ENCODE results near the gene TEX44. TPM values are rescaled to one million over a fixed set of nuclear protein-coding genes. Genes with fewer than 3 reads are reported as not detected.

TEX44 gene
- total and polyA plus RNA-seq, 9 of the 15 experiments (the other 6 are each of a cell fraction or from before 2014, with no cell fraction given), result not detected

- no peaks in the 10 kb centered on the region for H4K20me1 ChIP-seq (replicated peaks; ENCODE audit: control insufficient read depth, insufficient read depth, low read length)
- CTCF ChIA-PET (ENCODE audit: low intra/inter-chr PET ratio), result no interaction called here
- H3K4me2 ChIP-seq (ENCODE audit: insufficient read depth, low read length), result no peak overlapping the region
- H3K4me3 ChIP-seq, result no peak overlapping the region
- DNase-seq (ENCODE audit: extremely low read depth in 1 of 4, low spot score in 3 of 4) (no peak), FAIRE-seq (no peak), ATAC-seq (no peak)
- no peaks in the 10 kb centered on the region for H3K27me3 ChIP-seq (ENCODE audit: control insufficient read depth in 2 of 2, insufficient read depth in 2 of 2, low read length in 2 of 2)
- no peaks in the 10 kb centered on the region for H3K79me2 ChIP-seq (ENCODE audit: control insufficient read depth, insufficient read depth, low read length)
- H3K4me1 ChIP-seq (replicated peaks in 1 of 2; ENCODE audit: control insufficient read depth in 2 of 2, insufficient read depth in 2 of 2, low read length in 2 of 2), result peaks cover 6 to 24% of the 10 kb centered on the region in 2 experiments; a peak in 4 of 5 replicates
- H3K9me3 ChIP-seq (replicated peaks; ENCODE audit: control insufficient read depth, insufficient read depth, low read depth, low read length), result no peaks in the 10 kb centered on the region
- 7% methylated on average over 5 of the region's 6 CpGs for WGBS (ENCODE audit: insufficient coverage, low coverage, missing lambda C conversion rate)
- POLR2A ChIA-PET, result no interaction called here
- no peak overlapping the region for H3K27ac ChIP-seq (ENCODE audit: extremely low read depth, low read depth, low read length)
- in situ Hi-C loops (cut with MboI) (loop anchor here (5.0 kb wide), 1 partner anchor 105 kb away; no protein-coding TSS in a partner anchor), intact Hi-C loops (cut with micrococcal nuclease) (no loop called here)
- H2AFZ ChIP-seq (ENCODE audit: low read depth, low read length), result no peak overlapping the region
- H3K9me1 ChIP-seq (ENCODE audit: control insufficient read depth, insufficient read depth, low read length), result no peaks in the 10 kb centered on the region
- H3K9ac ChIP-seq (ENCODE audit: insufficient read depth in 1 of 2, low read depth in 2 of 2, low read length in 2 of 2), result no peak overlapping the region
- H3K36me3 ChIP-seq (ENCODE audit: control insufficient read depth, insufficient read depth, low read length), result no peaks in the 10 kb centered on the region
- BruUV-seq (replicated peaks), result no TSS peak
- no peak for TF ChIP-seq THRAP3 (IDR thresholded peaks at IDR 0.05; ENCODE audit: borderline replicate concordance)
- no peak for TF ChIP-seq HOXB6 (CRISPR knock-in tag; IDR thresholded peaks at IDR 0.05; ENCODE audit: borderline replicate concordance)
- TF ChIP-seq POLR2G (IDR thresholded peaks at IDR 0.05; ENCODE audit: low read depth, low read length), result no peak
- TF ChIP-seq MGA (IDR thresholded peaks at IDR 0.05), result no peak
- TF ChIP-seq SETDB1 (IDR thresholded peaks at IDR 0.05; ENCODE audit: low read length), result no peak
- TF ChIP-seq POLR2AphosphoS5 (IDR thresholded peaks at IDR 0.05; ENCODE audit: control insufficient read depth, insufficient read depth, low read depth, low read length), result no peak
- TF ChIP-seq STAG1 (CRISPR knock-in tag; IDR thresholded peaks at IDR 0.05; ENCODE audit: borderline replicate concordance), result no peak
- TF ChIP-seq BRF2 (IDR thresholded peaks at IDR 0.05; ENCODE audit: borderline replicate concordance, insufficient read depth, insufficient read length), result no peak
- no peak for TF ChIP-seq HEY1 (CRISPR knock-in tag; IDR thresholded peaks at IDR 0.05; ENCODE audit: borderline replicate concordance)
These were observed 14.3 kb downstream of the TEX44 start for GRCh38 chr2:231606941-231607340.
